Measurements from ENCODE around the gene KCTD7. TPM values are rescaled to one million over a fixed set of nuclear protein-coding genes. Genes with fewer than 3 reads are reported as not detected.

The KCTD7 gene
- total and polyA plus RNA-seq, 4 donors, result 1.4 to 5.1 (median 2.9) TPM

- Histone ChIP-seq H3K27me3 (ENCODE audit: control insufficient read depth in 4 of 4, insufficient read depth in 4 of 4, low read length in 3 of 4) (no peaks in the 10 kb centered on the region), H3K9me3 (ENCODE audit: control insufficient read depth in 4 of 4, low read length in 3 of 4) (no peaks in the 10 kb centered on the region), H3K9ac (ENCODE audit: low read depth in 1 of 2, low read length in 2 of 2) (no peak overlapping the region), H3K36me3 (ENCODE audit: control insufficient read depth in 4 of 4, insufficient read depth in 3 of 4, low read depth in 1 of 4, low read length in 3 of 4) (no peaks in the 10 kb centered on the region), H3K27ac (ENCODE audit: low read depth in 1 of 2, low read length in 2 of 2) (no peak overlapping the region), H3K4me1 (ENCODE audit: control insufficient read depth in 4 of 4, insufficient read depth in 4 of 4, low read length in 3 of 4) (no peaks in the 10 kb centered on the region), H3K4me3 (ENCODE audit: low read depth in 1 of 3, low read length in 3 of 3) (no peak overlapping the region)
- TF ChIP-seq HNF4G (IDR thresholded peaks at IDR 0.05) (no peak), RXRA (IDR thresholded peaks at IDR 0.05) (no peak), FOXA2 (IDR thresholded peaks at IDR 0.05) (no peak), JUND (IDR thresholded peaks at IDR 0.05) (no peak), GABPA (IDR thresholded peaks at IDR 0.05 in 1 of 2, conservative IDR thresholded peaks at IDR 0.05 in 1 of 2) (no peak), MAX (IDR thresholded peaks at IDR 0.05) (no peak), TAF1 (conservative IDR thresholded peaks at IDR 0.05) (no peak), YY1 (IDR thresholded peaks at IDR 0.05) (no peak), EGR1 (IDR thresholded peaks at IDR 0.05; ENCODE audit: low read depth in 2 of 2) (no peak), HNF4A (conservative IDR thresholded peaks at IDR 0.05) (no peak), NR2F2 (IDR thresholded peaks at IDR 0.05) (no peak), RAD21 (IDR thresholded peaks at IDR 0.05) (no peak), SP1 (IDR thresholded peaks at IDR 0.05) (no peak)
- TF ChIP-seq, protein P1, sequence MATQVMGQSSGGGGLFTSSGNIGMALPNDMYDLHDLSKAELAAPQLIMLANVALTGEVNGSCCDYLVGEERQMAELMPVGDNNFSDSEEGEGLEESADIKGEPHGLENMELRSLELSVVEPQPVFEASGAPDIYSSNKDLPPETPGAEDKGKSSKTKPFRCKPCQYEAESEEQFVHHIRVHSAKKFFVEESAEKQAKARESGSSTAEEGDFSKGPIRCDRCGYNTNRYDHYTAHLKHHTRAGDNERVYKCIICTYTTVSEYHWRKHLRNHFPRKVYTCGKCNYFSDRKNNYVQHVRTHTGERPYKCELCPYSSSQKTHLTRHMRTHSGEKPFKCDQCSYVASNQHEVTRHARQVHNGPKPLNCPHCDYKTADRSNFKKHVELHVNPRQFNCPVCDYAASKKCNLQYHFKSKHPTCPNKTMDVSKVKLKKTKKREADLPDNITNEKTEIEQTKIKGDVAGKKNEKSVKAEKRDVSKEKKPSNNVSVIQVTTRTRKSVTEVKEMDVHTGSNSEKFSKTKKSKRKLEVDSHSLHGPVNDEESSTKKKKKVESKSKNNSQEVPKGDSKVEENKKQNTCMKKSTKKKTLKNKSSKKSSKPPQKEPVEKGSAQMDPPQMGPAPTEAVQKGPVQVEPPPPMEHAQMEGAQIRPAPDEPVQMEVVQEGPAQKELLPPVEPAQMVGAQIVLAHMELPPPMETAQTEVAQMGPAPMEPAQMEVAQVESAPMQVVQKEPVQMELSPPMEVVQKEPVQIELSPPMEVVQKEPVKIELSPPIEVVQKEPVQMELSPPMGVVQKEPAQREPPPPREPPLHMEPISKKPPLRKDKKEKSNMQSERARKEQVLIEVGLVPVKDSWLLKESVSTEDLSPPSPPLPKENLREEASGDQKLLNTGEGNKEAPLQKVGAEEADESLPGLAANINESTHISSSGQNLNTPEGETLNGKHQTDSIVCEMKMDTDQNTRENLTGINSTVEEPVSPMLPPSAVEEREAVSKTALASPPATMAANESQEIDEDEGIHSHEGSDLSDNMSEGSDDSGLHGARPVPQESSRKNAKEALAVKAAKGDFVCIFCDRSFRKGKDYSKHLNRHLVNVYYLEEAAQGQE (IDR thresholded peaks at IDR 0.05), result no peak
- TF ChIP-seq, protein P2, sequence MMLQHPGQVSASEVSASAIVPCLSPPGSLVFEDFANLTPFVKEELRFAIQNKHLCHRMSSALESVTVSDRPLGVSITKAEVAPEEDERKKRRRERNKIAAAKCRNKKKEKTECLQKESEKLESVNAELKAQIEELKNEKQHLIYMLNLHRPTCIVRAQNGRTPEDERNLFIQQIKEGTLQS (IDR thresholded peaks at IDR 0.05), result no peak
- TF ChIP-seq, protein P3, sequence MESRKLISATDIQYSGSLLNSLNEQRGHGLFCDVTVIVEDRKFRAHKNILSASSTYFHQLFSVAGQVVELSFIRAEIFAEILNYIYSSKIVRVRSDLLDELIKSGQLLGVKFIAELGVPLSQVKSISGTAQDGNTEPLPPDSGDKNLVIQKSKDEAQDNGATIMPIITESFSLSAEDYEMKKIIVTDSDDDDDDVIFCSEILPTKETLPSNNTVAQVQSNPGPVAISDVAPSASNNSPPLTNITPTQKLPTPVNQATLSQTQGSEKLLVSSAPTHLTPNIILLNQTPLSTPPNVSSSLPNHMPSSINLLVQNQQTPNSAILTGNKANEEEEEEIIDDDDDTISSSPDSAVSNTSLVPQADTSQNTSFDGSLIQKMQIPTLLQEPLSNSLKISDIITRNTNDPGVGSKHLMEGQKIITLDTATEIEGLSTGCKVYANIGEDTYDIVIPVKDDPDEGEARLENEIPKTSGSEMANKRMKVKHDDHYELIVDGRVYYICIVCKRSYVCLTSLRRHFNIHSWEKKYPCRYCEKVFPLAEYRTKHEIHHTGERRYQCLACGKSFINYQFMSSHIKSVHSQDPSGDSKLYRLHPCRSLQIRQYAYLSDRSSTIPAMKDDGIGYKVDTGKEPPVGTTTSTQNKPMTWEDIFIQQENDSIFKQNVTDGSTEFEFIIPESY (IDR thresholded peaks at IDR 0.05), result no peak
- TF ChIP-seq, protein P4, sequence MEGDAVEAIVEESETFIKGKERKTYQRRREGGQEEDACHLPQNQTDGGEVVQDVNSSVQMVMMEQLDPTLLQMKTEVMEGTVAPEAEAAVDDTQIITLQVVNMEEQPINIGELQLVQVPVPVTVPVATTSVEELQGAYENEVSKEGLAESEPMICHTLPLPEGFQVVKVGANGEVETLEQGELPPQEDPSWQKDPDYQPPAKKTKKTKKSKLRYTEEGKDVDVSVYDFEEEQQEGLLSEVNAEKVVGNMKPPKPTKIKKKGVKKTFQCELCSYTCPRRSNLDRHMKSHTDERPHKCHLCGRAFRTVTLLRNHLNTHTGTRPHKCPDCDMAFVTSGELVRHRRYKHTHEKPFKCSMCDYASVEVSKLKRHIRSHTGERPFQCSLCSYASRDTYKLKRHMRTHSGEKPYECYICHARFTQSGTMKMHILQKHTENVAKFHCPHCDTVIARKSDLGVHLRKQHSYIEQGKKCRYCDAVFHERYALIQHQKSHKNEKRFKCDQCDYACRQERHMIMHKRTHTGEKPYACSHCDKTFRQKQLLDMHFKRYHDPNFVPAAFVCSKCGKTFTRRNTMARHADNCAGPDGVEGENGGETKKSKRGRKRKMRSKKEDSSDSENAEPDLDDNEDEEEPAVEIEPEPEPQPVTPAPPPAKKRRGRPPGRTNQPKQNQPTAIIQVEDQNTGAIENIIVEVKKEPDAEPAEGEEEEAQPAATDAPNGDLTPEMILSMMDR (IDR thresholded peaks at IDR 0.05; ENCODE audit: low read depth, low read length, missing input control), result no peak
- DNase-seq (ENCODE audit: low spot score), result no peak
- 90% methylated on average over 7 of the region's 7 CpGs for WGBS
These were observed 40.4 kb downstream of the KCTD7 start for GRCh38 chr7:66669088-66669487.

DNA sequence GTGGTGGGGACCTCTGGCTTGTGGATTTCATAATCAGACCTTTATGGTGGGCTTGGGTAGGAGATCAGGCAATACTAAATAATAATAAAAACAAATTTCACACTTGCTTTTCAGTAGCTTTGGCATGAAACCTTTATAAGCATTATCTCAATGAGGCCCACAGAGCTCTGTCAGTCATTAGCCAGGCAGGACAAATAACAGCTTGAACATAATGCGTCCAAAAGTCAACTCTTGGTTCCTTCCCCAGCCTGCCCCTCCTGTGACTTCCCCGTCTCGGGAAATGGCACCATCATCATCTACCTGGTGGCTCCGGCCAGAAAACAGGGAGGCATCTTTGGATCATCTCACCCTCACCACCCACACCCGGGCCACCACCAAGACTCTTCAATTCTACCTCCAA, 40.8 kb downstream of the KCTD7 start:
- WGBS, result 86% methylated on average over 5 of the region's 5 CpGs
- H3K27ac ChIP-seq (ENCODE audit: low read depth in 1 of 2, low read length in 2 of 2), result no peak overlapping the region
- no peaks in the 10 kb centered on the region for H3K36me3 ChIP-seq (ENCODE audit: control insufficient read depth in 4 of 4, insufficient read depth in 3 of 4, low read depth in 1 of 4, low read length in 3 of 4)
- no peak for TF ChIP-seq HNF4A (conservative IDR thresholded peaks at IDR 0.05)
- H3K4me3 ChIP-seq (ENCODE audit: low read depth in 1 of 3, low read length in 3 of 3), result no peak overlapping the region
- no peak overlapping the region for H3K9ac ChIP-seq (ENCODE audit: low read depth in 1 of 2, low read length in 2 of 2)
- no peaks in the 10 kb centered on the region for H3K9me3 ChIP-seq (ENCODE audit: control insufficient read depth in 4 of 4, low read length in 3 of 4)
- no peaks in the 10 kb centered on the region for H3K27me3 ChIP-seq (ENCODE audit: control insufficient read depth in 4 of 4, insufficient read depth in 4 of 4, low read length in 3 of 4)
- DNase-seq (ENCODE audit: low spot score), result no peak
- no peaks in the 10 kb centered on the region for H3K4me1 ChIP-seq (ENCODE audit: control insufficient read depth in 4 of 4, insufficient read depth in 4 of 4, low read length in 3 of 4)
